ENCODE results near the gene MFSD8. TPM values are rescaled to one million over a fixed set of nuclear protein-coding genes. Genes with fewer than 3 reads are reported as not detected.

The MFSD8 gene
- total and polyA plus RNA-seq, 7 donors = 3.0 to 54.2 (median 26.3) TPM

Small RNAs within 50 kb of the gene (small RNA-seq; reads per million reads assigned to genes)
- gene RNU6-583P = 0 reads per million in 3 donors

Other genes with a start within 250 kb of the MFSD8 start
- gene SLC25A31, start 234.8 kb downstream of the MFSD8 start, total RNA-seq = not detected
- gene SLC25A31, start 234.8 kb downstream of the MFSD8 start, polyA plus RNA-seq = not detected
- 1 to 10 TPM; 3.5 to 7.7 (median 5.2) TPM for gene HSPA4L, start 182.9 kb downstream of the MFSD8 start, total RNA-seq
- gene HSPA4L, start 182.9 kb downstream of the MFSD8 start, polyA plus RNA-seq = 1 to 10 TPM in 1 of 3 donors, under 1 TPM in 2; under 0.01 to 1.5 (median 0.69) TPM
- 1 to 10 TPM in 1 of 4 donors, under 1 TPM in 2, not detected in 1; 0.16 to 1.7 (median 0.27) TPM for gene PLK4, start 84.3 kb downstream of the MFSD8 start, total RNA-seq
- 1 to 10 TPM; 4.2 to 7.5 (median 5.5) TPM for gene PLK4, start 84.3 kb downstream of the MFSD8 start, polyA plus RNA-seq
- gene ABHD18, start 233 bp upstream of the MFSD8 start, total RNA-seq = 10 to 100 TPM in 2 of 4 donors, 1 to 10 TPM in 2; 6.7 to 15.2 (median 9.0) TPM
- gene ABHD18, start 233 bp upstream of the MFSD8 start, polyA plus RNA-seq = 1 to 10 TPM; 2.4 to 7.4 (median 6.3) TPM
- 10 to 100 TPM; 18.2 to 30.3 (median 20.3) TPM for gene LARP1B, start 96.1 kb upstream of the MFSD8 start, total RNA-seq
- gene LARP1B, start 96.1 kb upstream of the MFSD8 start, polyA plus RNA-seq = 10 to 100 TPM; 14.4 to 17.1 (median 16.8) TPM

Data from sigmoid colon (tissue), 7 donors.